Pulmonary artery endothelial cell (primary cell): ENCODE results near the gene CNNM3. TPM values are rescaled to one million over a fixed set of nuclear protein-coding genes. Genes with fewer than 3 reads are reported as not detected.
"Not testable (repeated sequence)": the region's sequence is repeated elsewhere in the genome, so short reads cannot be mapped to it uniquely, and the experiment has no call there.

Experiments
- DNase-seq: peaks from one replicate; pipeline ENCODE4 v3.0.0-alpha.2; 2011; ENCODE audit warnings: low read depth, low spot score
- total RNA-seq: library from RNA; depleted of rRNA; stranded (reverse); fragments of >200 nt; gene quantifications from 2 replicates; pipeline ENCODE4 v1.2.3, GENCODE V29; 2014

The CNNM3 gene
- 8.4 and 11.8 TPM in 2 replicates for total RNA-seq

DNA sequence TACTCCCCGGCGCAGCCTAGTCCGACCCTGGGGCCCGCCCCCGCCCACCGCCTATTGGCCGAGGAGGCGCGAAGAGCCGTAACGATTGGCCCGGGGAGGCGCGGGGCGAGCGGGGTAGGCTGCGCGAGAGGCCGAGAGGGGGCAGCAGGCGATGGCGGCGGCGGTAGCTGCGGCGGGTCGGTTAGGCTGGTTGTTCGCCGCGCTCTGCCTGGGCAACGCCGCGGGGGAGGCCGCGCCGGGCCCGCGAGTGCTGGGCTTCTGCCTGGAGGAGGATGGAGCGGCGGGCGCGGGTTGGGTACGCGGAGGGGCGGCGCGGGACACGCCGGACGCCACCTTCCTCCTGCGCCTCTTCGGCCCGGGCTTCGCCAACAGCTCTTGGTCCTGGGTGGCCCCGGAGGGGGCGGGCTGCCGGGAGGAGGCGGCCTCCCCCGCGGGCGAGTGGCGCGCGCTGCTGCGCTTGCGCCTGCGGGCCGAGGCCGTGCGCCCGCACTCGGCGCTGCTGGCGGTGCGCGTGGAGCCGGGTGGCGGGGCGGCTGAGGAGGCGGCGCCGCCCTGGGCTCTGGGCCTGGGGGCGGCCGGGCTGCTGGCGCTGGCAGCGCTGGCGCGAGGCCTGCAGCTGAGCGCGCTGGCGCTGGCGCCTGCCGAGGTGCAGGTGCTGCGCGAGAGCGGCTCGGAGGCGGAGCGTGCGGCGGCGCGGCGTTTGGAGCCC, at the start of gene CNNM3:
Gene CNNM3, plus strand, starts transcription at position 142 of the 709 bp plus-strand sequence. Its CDS starts 10 bp downstream, at position 152.
- DNase-seq = peak; percentile 69

DNA sequence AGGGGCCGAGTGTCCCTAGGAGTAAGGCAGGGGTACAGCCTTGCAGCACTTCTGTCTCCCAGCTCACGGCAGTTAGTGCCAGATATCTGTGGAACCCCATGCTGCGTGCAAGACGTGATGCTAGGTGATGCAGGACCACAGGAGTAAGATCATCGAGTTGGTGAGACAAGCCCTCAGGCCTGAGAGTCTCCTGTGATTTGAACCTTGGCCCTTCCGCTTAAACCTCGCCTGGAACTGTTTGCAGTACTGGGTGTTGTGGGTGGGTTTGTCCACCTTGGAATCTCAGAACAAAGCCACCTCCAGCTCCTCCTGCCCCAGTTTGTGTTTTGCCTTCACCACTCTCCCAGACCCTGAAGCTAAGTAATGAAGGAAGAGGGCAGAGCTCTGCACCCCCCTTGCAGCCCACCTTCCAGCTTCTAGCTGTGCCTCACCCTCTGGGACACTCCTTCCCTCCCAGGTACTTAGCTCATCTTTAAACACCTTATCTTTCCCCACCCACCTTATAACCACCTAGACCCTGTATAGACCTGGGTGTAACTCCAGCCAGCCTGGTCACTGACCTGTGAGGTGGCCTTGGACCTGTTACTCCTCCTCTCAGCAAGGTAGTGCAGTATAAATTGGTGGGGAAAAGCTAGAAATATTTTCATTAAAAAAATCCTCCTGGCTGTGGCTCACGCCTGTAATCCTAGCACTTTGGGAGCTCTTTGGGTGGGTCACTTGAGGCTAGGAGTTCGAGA, 48.8 kb upstream of the CNNM3 start:
- DNase-seq = no peak

DNA sequence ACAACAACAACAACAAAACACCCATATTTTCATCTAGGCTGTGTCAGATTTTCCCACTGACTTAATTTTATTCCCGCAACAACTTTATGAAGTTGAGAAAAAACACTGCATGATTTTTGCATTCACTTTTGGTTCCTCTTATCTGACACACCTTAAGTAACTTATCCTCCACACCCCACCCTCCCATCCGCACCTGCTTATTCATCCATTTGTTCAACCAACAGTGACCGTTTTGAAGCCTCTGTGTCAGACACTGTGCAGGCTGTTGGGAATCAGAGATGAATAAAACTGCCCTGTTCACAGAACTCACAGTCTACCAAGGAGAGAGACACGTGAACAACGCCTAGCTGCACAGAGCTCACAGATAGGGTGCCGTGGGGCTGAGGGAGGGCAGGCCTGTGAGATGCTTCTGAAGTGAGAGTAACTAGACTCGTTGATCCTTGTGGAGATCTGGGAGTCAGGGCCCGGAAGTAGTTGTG, 47.9 kb upstream of the CNNM3 start:
- no peak for DNase-seq

DNA sequence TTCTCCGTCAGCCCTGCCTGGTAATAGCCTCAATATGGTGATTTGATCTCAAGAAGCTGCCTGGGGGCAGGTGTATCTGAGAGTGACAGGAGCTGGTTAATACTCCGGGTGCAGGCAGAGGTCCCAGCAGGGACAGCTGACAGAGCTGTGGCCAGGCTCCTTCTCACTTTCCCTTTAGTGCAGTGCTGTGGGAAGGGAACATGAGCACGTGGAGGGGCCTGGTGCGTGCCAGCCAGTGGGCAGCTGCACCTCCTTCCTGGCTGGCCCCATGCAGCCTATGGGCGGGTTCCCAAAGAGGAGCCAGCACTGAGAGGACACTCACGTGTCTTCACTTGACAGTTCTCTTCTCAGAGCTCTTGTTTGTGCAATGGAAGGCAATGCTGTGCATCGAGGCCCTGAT, 46.3 kb upstream of the CNNM3 start:
- DNase-seq = no peak

DNA sequence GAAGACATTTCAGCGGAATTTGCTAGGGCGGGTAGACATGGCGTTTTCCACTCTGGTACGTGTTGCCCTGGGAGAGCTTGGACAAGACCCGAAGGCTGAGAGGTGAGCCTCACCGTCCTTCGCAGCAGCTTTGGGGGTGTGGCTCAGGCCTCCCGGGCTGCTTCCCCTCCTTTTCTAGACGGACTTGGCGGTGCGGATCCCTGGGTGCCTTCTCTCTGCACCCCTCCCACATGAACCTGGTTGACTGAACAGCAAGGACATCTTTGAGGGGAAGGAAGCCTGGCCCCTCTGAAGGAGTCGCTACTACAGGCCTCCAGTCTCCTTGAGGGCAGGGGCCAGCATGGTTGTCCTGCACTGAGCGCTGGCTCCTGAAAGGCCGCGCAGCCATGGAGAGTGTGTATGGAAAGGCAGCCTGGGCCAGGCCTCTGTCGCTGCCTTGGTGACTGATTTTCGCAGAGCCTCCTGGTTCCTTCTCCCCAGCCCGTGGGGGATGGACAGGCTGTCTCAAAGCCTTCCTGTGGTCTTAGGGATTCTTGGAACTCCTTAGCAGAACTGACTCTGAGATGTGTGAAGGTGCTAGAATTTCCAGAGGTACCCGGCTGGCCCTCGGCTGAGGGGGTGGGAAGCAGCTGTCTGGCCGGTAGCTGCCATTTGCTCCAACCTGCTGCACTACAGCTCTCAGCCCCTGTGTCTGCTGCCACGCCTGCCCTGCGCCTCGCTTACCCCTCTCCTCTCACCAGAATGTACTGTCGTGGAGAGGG, 45.4 kb upstream of the CNNM3 start:
- no peak for DNase-seq

DNA sequence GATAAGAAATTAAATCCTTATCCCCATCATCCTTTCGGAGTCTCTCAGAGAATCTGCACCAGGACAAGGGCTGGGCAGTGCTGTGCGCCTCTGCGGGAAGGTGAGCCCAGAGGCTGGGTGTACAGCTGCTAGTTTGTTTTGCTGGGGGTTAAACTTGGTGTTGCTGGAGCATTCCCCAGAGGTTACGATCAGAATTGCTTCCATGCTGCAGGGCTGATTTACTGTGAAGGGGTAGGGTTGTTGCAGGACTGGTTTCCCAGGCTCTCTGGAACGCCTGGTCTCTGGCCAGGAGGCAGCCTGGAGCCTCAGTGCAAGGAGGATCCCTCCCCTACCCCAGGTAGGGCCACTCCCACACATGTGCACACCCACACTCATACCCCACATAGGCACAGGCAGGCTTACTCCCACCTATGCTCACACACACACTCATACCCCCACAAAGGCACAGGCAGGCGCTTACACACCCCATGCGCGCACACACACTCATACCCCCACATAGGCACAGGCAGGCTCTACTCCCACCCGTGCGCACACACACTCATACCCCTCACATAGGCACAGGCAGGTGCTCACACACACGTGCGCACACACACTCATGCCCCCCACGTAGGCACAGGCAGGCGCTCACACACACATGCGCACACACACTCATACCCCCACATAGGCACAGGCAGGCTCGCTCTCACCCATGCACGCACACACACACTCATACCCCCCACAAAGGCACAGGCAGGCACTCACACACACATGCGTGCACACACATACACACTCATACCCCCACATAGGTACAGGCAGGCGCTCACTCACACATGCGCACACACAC, 44.1 kb upstream of the CNNM3 start:
- no peak for DNase-seq

DNA sequence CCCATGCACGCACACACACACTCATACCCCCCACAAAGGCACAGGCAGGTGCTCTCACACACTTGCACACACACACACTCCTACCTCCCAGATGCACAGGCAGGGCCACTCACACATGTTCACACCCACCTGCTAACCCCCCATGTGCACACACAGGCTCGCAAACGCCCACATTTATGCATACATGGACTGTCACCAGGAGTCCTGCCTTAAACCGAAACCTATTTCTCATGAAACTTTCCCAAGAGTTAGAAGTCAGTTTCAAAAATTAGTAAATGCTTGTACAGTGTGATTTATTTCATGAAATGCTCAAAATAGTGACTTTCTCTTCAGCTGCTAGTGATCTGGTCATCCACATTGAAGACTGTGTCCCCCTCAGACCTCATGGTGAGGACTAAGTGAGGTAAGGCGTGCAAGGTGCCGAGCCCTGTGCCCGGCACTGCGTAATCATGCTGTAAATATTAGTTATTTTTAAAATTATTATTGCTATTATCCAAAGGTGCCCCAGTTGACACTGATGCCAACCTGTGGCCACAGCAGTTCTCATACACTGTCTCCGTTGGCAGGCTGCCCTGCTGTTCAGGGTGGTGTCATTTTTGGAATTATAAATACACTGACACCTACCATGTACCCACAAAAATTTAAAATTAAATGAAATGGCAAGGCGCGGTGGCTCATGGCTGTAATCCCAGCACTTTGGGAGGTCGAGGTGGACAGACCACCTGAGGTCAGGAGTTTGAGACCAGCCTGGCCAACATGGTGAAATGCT, 43.0 kb upstream of the CNNM3 start:
- DNase-seq = no peak

DNA sequence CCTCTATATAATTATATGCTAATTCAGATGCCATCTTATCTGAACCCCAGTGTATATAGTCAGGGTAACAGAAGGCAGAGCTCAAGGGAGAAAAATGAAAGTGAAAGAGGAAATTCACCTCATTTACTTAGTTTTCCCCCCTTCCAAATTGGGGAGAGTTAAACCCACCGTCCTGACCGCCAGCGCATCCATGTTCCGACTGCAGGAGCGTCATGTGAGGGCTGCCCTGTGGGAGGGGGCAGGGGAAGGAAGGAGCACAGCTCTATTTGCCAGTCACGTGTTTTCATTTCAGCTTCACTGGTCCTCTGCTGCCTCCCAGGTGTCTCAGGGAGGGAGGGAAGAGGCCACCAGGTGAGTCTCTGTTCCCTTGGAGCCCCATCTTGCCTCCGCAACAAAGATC, 42.1 kb upstream of the CNNM3 start:
- DNase-seq = no peak

DNA sequence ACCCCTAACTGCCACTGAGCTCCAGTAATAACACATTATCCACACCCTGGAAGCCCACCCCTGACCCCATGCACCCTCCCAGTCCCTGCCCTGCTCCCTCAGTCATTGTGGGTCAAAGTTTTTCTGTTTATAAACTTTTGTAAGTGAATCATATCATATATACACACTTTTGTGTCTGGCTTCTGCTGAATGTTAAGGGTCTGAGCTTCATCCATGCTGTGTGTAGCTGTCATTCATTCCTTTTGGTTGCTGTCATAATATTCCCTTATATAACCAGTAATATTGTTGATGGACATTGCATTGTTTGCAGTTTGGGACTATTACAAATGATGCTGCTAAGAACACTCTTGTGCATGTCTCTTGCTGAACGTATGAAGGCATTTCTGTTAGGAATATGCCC, 40.9 kb upstream of the CNNM3 start:
- no peak for DNase-seq

DNA sequence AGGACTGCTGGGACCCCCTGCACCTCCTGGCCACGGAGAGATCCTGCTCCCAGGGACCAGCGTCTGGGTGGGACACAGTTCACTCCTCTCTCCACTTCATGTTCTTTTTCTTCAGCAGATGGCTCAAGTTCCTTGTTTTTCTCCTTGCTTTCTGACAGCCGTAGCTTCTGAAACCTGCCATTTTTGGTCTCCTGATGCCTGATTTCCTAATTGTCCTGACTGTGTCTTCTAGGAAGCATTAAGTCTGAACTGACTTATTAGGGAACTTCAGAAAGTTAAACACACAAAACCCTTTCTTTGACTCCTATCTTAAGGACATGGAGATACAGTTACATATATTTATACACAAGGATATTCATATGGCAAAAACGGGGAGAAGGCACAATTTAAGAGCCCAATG, 32.7 kb upstream of the CNNM3 start:
- DNase-seq = no peak

DNA sequence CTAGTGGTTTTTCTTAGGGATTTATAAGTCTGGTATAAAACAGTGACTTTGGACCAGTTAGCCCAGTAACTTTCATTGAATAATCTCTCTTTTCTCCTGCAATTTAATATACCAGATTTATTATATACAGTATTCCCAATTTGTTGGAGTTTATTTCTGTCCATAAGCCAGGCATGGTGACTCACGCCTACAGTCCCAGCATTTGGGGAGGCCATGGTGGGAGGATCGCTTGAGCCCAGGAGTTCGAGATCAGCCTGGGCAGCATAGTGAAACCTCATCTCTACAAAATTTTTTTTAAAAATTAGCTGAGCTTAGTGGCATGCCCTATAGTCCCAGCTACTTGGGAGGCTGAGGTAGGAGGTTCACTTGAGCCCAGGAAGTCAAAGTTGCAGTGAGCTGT, 28.7 kb upstream of the CNNM3 start:
- DNase-seq = no peak

DNA sequence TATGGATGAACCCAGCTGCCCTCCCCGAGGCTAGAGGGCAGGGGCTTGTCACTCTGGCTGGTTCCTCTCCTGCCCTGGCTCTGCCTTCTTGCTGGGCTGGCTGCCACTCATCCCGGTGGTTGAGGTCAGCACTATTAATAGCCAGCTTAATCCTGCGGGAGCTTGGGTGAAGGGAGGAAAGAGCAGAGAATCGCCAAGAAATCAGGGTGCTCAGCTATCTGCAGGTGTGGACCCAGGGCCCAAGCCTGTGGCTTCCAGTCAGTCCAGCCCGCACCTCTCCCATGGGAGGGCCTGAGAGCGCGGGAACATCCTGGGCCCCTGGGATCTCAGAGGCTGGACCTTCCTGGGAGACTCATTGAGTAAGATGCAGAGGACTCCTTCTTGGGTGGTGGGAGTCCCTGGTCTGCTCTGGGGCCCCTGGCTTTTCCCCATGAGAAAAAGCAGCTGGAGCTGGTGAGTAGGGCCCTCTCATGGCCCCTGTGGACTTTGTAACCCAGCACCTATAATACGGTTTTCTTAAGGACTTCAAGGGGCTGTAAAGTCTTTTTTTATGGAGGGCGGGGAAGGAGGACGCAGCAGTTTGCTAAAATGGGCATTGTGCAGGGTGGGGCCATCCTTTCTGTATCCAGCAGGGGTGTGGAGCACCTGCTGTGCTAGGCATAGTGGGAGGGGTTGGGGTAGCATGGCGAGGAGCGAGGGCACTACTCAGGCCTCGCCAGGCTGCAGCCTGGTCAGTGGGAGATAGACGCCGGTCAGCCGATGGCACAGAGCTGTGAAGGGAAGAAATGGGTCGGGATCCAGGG, 27.4 kb upstream of the CNNM3 start:
- no peak for DNase-seq

DNA sequence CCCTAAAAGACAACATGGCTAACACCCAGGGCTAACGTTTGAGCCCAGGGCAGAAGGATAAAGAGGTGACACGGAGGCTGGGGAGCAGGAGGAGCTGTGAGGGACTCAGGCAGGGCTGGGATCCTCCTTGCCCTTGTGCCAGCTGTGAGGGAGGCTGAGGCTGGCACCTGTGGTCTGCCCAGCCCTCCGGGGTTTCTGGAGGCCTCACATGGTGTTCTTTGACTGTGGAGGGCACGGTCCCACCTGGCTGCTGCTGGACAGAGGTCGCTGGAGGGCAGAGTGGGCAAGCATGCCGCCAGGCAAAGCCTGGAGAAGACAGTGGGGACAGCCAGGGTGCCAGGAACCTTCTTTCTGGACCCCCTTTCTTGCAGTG, 26.8 kb upstream of the CNNM3 start:
- DNase-seq = no peak

DNA sequence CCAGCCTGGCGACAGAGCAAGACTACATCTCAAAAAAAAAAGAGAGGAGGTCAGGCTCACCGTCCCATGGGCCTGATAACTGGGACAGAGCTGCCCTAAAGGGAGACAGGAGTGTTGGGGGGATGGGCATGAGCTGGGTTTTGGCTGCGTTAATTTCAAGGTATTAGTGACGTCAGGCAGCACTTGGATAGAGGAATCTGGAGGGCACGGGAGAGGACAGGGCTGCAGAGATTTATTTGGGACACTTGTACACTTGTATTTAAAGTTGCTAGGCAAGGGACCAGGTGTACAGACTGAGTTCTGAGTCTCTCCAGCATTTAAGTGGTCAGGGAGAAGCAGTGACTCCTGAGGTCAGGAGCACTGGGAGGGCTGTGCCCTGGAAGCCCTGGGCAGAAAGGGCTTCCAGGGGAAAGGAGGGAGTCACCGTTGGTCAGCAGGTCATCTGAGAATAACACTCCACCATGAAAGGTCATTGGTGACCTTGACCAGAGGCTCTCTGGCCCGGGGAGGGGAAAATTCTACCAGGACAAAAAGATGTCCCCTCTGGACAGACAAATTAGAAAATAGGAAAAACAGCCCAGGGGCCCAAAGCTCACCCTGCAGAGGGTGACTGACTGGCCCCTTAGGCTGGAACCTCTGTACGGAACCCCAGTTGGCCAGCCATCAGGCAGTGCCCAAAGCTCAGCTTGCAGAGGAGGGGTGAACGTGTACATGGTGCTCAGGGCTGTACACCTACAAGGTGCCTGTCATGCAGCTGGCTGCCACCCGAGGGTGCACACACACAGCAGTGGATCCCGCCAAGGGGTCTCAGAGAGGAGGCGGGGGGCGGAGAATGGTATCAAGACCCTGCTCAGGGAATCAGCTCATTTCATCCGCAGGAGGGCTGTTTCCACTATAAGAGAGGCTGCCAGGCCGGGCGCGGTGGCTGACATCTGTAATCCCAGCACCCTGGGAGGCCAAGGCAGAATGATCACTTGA, 23.0 kb upstream of the CNNM3 start:
- DNase-seq = no peak

DNA sequence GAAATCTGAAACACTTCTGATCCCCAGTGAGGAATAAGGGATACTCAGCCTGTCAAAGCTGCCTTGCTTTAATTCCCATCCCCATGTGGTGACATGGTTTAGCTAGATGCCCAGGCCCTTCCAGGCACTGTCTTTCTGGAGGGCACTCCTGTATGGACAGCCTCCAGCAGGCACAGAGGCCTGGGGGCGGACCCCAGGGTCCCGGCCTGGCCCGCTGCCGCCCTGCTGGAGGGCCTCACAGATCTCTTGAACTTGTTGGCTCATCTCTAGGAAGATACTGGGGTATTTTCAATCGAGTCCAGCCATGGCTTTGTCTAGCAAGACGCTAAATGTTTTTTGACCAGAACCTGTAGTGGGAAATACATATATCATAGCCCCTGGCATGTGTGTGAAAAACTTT, 21.0 kb upstream of the CNNM3 start:
- DNase-seq = no peak

DNA sequence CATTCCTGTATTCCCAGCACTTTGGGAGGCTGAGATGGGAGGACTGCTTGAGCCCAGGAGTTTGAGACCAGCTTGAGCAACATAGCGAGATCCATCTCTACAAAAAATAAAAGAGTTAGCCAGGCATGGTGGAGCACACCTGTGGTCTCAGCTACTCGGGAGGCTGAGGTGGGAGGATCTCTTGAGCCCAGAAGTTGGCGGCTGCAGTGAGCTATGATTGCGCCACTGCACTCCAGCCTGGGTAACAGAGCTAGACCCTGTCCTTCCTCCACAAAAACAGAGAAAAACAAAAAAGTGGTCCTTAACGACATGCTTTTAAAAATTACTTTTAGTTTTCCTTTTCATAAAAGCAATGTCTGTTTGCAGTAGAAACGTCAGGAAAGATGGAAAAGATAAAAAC, 19.6 kb upstream of the CNNM3 start:
- not testable (repeated sequence) for DNase-seq

DNA sequence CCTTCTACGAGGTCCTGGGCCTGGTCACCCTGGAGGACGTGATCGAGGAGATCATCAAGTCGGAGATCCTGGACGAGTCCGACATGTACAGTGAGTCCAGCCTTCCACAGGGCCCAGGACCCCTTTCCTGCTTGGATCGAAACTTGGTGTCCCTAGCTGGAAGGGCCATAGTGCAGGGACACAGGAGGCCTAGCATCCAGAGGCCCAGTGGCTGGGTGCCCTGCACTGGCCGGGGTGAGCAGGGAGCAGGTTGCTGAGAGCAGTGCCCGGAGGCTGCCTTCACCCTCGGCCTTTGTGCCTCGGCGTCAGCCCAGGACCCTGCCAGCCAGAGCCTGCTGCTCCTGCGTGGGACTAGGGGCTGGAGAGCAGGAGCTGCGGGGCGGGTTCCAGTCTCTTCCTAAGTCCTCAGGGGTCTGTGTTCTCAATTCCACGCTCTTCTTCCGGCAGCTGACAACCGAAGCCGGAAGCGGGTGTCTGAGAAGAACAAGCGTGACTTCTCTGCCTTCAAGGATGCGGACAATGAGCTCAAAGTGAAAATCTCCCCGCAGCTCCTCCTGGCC, 18.9 kb upstream of the CNNM3 start:
- DNase-seq = no peak
